ENCODE results near the gene FCHO2.
"Not testable (repeated sequence)": the region's sequence is repeated elsewhere in the genome, so short reads cannot be mapped to it uniquely, and the experiment has no call there.

The FCHO2 gene

DNA sequence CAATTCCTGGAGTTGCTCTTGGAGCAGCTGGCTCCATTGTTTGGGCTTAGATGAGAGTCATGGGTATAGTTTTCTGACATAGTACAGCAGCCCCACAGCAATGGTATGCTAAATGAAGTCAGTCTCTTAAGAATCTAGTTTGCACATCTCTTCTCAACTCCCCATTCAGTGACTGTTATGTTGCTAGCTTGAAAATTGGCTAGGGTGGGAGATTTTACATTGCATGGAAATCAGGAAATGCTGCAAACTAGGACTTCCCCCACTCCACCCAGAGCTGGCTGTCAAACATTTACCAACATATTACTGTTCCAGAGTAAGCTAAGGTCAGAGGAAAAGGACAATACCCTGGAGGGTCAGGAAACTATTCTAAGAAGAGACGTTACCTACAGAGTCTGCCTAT, 17.6 kb upstream of the FCHO2 start:
- Histone ChIP-seq H3K36me3 (replicated peaks) (no peaks in the 10 kb centered on the region), H3K27me3 (ENCODE audit: low read depth) (no peaks in the 10 kb centered on the region), H3K4me1 (no peaks in the 10 kb centered on the region), H3K9me3 (no peaks in the 10 kb centered on the region), H3K4me3 (no peak overlapping the region)
- no peak for DNase-seq (ENCODE audit: low spot score in 2 of 2)
- in situ Hi-C loops (cut with MboI; ENCODE audit: low sequenced_read_pairs) = loop anchor here (25.0 kb wide), 1 partner anchor 274 kb away; no protein-coding TSS in a partner anchor

DNA sequence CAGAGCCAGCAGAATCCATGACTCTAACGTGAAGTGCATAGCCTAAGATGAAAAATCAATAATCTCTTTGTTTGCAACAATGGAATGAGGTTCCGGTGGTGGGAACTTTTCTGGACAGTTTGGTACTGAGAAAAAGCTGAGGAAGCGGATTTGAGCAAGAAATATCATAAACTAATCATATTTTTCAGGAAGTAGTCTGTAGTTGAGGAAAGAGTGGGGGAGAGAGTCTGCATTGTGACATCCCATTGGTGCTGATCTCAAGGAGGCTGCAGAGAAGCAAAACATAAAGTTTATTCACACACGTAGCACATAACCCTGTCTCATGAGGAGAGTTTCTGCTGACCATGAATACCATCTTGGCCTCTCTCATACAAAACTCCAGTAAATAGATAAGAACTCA, 15.8 kb upstream of the FCHO2 start:
- H3K27me3 ChIP-seq (ENCODE audit: low read depth) = no peaks in the 10 kb centered on the region
- no peak overlapping the region for H3K4me3 ChIP-seq
- no peaks in the 10 kb centered on the region for H3K36me3 ChIP-seq (replicated peaks)
- H3K9me3 ChIP-seq = no peaks in the 10 kb centered on the region
- H3K4me1 ChIP-seq = no peaks in the 10 kb centered on the region
- DNase-seq (ENCODE audit: low spot score in 2 of 2) = no peak
- in situ Hi-C loops (cut with MboI; ENCODE audit: low sequenced_read_pairs) = loop anchor here (25.0 kb wide), 1 partner anchor 272 kb away; no protein-coding TSS in a partner anchor

- Histone ChIP-seq H3K27me3 (ENCODE audit: low read depth) (no peaks in the 10 kb centered on the region), H3K36me3 (replicated peaks) (no peaks in the 10 kb centered on the region), H3K9me3 (no peaks in the 10 kb centered on the region), H3K4me1 (no peaks in the 10 kb centered on the region), H3K4me3 (no peak overlapping the region)
- DNase-seq (ENCODE audit: low spot score in 2 of 2) = no peak
- in situ Hi-C loops (cut with MboI; ENCODE audit: low sequenced_read_pairs) = loop anchor here (25.0 kb wide), 1 partner anchor 269 kb away; no protein-coding TSS in a partner anchor
Observed at GRCh38 chr5:72943307-72943706, 12.5 kb upstream of the FCHO2 start.

DNA sequence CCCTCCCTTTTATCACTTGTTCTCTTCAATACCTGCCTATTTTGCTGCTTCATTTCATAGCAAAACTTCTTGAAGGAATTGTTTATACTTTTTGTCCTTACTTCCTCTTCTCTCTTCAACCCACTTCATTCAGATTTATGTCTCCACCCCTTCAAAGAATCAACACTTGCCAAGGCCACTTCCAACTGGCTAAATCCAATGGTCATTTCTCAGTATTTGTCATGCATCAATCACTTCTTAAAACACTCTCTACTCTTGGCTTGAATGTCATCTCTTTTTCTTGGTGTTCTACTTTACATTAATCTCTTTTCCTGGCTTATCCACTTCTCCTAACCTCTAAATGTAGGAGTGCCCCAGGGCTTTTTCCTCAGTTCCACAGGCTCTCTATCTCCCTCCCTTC, 8.3 kb upstream of the FCHO2 start:
- H3K36me3 ChIP-seq (replicated peaks) = no peaks in the 10 kb centered on the region
- H3K4me3 ChIP-seq = no peak overlapping the region
- in situ Hi-C loops (cut with MboI; ENCODE audit: low sequenced_read_pairs) = loop anchor here (25.0 kb wide), 1 partner anchor 265 kb away; no protein-coding TSS in a partner anchor
- H3K4me1 ChIP-seq = no peaks in the 10 kb centered on the region
- H3K27me3 ChIP-seq (ENCODE audit: low read depth) = no peaks in the 10 kb centered on the region
- DNase-seq (ENCODE audit: low spot score in 2 of 2) = no peak
- no peaks in the 10 kb centered on the region for H3K9me3 ChIP-seq

DNA sequence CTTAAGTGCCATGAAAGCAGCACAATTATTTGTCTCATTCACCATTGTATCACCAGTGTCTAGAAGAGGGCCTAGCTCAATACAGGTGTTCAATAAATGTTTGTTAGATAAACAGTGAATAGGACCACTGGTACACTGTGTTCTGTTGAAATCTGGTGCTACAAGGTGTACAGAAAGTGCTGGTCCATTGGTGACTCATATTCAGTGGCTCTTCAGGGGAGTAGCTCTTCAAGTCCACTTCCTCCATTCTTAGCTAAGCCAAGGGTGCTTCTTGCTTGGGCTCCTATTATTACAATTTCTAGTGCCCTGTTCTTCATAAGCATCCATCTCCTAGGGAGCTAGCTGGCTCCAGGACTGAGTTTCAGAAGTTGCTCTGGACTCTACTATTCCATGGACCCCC, 6.4 kb upstream of the FCHO2 start:
- in situ Hi-C loops (cut with MboI; ENCODE audit: low sequenced_read_pairs) = loop anchor here (25.0 kb wide), 1 partner anchor 263 kb away; no protein-coding TSS in a partner anchor
- Histone ChIP-seq H3K4me3 (no peak overlapping the region), H3K27me3 (ENCODE audit: low read depth) (no peaks in the 10 kb centered on the region), H3K4me1 (peaks cover 9% of the 10 kb centered on the region), H3K9me3 (no peaks in the 10 kb centered on the region), H3K36me3 (replicated peaks) (no peaks in the 10 kb centered on the region)
- no peak for DNase-seq (ENCODE audit: low spot score in 2 of 2)

DNA sequence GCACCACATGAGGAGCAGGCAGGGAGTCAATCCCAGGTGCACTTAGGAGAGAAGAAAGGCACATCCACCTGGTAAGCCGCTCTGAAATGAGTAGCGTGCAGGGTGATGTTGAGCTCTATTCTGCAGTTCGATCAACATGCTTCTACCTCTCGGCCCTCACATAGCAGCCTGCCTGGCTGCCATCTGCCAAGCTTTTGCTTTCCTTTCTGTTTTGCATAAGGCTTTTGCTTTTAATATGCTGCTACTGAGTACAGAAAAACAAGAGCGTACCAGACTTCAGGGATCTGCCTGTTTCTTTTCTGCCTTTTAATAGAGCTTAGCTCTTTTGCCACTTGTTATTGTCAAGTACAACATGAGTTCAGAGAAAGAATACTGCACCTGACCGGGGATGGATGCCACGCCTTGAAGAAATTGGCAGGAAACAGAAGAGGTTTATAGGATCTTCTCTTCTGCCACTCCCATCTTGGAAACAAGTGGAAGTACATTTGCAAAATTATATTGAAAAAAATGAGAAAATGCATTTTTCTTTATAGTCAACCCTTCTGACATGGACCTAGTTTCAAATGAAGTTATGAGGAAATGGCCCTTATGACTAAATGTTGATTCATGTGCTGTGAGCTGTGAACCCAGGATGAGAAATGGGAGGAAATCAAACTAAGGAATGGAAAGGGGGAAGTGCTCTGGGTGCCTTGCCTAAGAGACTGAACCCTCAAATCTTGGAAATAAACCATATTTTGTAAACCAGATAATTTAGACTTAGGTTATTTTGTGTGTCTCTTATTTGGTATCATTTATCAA, 4.0 kb upstream of the FCHO2 start:
- H3K9me3 ChIP-seq = no peaks in the 10 kb centered on the region
- in situ Hi-C loops (cut with MboI; ENCODE audit: low sequenced_read_pairs) = no loop called here
- peaks cover 19% of the 10 kb centered on the region for H3K4me1 ChIP-seq
- no peak for DNase-seq (ENCODE audit: low spot score in 2 of 2)
- no peak overlapping the region for H3K4me3 ChIP-seq
- no peaks in the 10 kb centered on the region for H3K27me3 ChIP-seq (ENCODE audit: low read depth)
- no peaks in the 10 kb centered on the region for H3K36me3 ChIP-seq (replicated peaks)

GRCh38 chr5:72954389-72954788, 1.5 kb upstream of the FCHO2 start:
- Histone ChIP-seq H3K36me3 (replicated peaks) (no peaks in the 10 kb centered on the region), H3K4me1 (peaks cover 19% of the 10 kb centered on the region), H3K4me3 (peak overlapping the region; percentile 51; the same call in 1 of the 2 replicates), H3K9me3 (no peaks in the 10 kb centered on the region), H3K27me3 (ENCODE audit: low read depth) (no peaks in the 10 kb centered on the region)
- in situ Hi-C loops (cut with MboI; ENCODE audit: low sequenced_read_pairs) = no loop called here
- no peak for DNase-seq (ENCODE audit: low spot score in 2 of 2)

DNA sequence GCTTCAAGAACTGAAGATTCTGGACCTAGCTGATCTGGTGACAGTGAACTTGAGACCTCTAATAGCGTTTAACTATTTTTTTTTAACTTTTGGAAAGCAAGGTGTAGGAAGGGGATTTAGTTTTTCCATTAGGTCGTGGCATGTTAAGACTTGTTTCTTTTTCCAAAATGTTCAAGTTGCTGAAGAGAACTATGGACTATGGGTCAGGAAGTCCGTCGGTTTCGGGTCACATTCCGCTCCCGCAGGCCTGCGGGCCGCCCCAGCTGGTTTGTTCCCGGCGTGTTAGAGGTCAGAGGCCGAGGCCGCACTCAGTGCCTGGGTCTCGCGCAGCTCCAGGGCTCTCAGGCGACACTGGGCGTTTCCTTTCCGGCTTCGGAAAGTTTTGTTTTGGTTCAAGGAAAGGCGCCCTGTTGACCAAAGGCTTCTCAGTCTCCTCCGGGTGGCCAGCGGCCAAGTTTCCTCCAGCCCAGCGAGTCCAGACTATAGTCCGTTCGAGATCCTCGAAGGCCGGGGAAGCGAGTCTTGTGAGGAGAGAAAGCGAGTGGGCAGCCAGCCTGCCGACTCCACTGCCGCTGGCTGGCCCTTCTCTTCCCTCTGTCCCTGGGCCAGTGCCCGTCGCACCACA, 586 bp upstream of the FCHO2 start:
- in situ Hi-C loops (cut with MboI; ENCODE audit: low sequenced_read_pairs) = no loop called here
- peak overlapping the region; percentile 51 for H3K4me3 ChIP-seq
- H3K36me3 ChIP-seq (replicated peaks) = no peaks in the 10 kb centered on the region

DNA sequence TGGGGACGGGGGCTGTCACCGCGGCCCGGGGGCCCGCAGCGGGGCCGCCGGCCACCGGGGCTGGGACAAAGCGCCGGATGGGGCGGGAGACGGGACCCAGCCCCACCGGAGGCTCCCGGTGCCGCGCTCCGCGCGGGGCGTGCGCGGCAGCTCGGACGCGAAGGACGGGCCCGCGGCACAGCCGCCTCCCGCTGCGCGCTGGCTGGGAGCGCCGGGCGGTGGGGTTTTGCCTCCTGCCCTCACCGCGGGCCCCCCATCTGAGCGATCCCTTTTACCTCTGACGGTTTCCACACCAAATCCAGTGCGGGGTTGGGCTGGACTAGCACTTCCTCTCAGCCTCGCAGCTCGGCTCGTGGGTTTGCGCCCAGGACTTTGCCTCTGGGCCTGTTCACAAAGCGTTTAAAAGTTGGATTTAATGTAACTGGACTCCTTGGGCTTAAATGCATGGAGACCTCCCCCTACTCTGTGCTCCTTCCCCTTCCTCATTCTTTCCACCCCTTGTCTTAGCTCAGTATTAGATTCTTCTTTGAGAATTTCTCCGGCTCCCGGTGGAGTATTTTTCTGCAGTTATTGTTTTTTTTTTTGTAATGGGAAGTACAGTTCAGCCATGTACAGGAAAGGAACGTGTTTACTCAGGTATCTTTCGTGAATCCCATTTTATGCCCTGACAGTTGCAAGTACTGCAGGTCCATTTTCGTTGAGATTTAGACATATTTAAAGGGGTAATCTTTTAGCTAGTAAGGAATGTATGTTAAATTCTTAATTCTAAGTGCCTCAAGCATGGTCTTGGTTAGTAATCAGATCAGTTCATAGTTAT, 691 bp downstream of the FCHO2 start:
- peak overlapping the region; percentile 51 for H3K4me3 ChIP-seq
- DNase-seq (ENCODE audit: low spot score in 2 of 2) = peak; percentile 52 to 73

More for the DNA sequence above, 586 bp upstream of the FCHO2 start:
- Histone ChIP-seq H3K4me1 (peaks cover 19% of the 10 kb centered on the region), H3K27me3 (ENCODE audit: low read depth) (no peaks in the 10 kb centered on the region), H3K9me3 (no peaks in the 10 kb centered on the region)
- DNase-seq (ENCODE audit: low spot score in 2 of 2) = no peak

DNA sequence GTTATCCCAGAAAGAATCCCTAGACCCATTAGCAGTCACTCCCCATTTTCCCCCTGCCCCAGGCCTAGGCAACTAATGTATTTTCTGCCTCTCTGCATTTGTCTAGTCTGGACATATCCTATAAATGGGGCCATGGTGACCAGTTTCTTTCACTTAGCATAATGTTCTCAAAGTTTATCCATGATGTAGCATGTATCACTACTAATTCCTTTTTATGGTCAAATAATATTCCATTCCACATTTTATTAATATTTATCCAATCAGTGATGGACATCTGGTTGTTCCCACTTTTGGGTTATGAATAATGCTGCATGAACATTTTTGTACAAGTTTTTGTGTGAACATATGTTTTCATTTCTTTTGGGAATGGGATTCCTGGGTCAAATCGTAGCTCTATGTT, 1.5 kb downstream of the FCHO2 start:
- Histone ChIP-seq H3K4me3 (peak overlapping the region; percentile 51), H3K36me3 (replicated peaks) (no peaks in the 10 kb centered on the region), H3K9me3 (no peaks in the 10 kb centered on the region), H3K27me3 (ENCODE audit: low read depth) (no peaks in the 10 kb centered on the region), H3K4me1 (peaks cover 19% of the 10 kb centered on the region)
- in situ Hi-C loops (cut with MboI; ENCODE audit: low sequenced_read_pairs) = no loop called here
- DNase-seq (ENCODE audit: low spot score in 2 of 2) = no peak

More for the DNA sequence above, 691 bp downstream of the FCHO2 start:
- H3K27me3 ChIP-seq (ENCODE audit: low read depth) = no peaks in the 10 kb centered on the region
- no peaks in the 10 kb centered on the region for H3K36me3 ChIP-seq (replicated peaks)
- H3K4me1 ChIP-seq = peaks cover 19% of the 10 kb centered on the region
- H3K9me3 ChIP-seq = no peaks in the 10 kb centered on the region
- in situ Hi-C loops (cut with MboI; ENCODE audit: low sequenced_read_pairs) = no loop called here

GRCh38 chr5:72959257-72959656, 3.4 kb downstream of the FCHO2 start:
- Histone ChIP-seq H3K9me3 (no peaks in the 10 kb centered on the region), H3K36me3 (replicated peaks) (no peaks in the 10 kb centered on the region), H3K4me1 (peaks cover 11% of the 10 kb centered on the region), H3K4me3 (no peak overlapping the region), H3K27me3 (ENCODE audit: low read depth) (no peaks in the 10 kb centered on the region)
- in situ Hi-C loops (cut with MboI; ENCODE audit: low sequenced_read_pairs) = no loop called here
- no peak for DNase-seq (ENCODE audit: low spot score in 2 of 2)

- H3K36me3 ChIP-seq (replicated peaks); H3K4me3 ChIP-seq; H3K27me3 ChIP-seq (ENCODE audit: low read depth); H3K9me3 ChIP-seq; in situ Hi-C loops (cut with MboI; ENCODE audit: low sequenced_read_pairs); DNase-seq (ENCODE audit: low spot score in 2 of 2); H3K4me1 ChIP-seq: not testable (repeated sequence)
Observed at GRCh38 chr5:72974481-72974880, 18.6 kb downstream of the FCHO2 start.

- H3K4me3 ChIP-seq; H3K27me3 ChIP-seq (ENCODE audit: low read depth); in situ Hi-C loops (cut with MboI; ENCODE audit: low sequenced_read_pairs); H3K4me1 ChIP-seq; H3K9me3 ChIP-seq; H3K36me3 ChIP-seq (replicated peaks): not testable (repeated sequence)
- DNase-seq (ENCODE audit: low spot score in 2 of 2) = peak in 1 of 2 experiments; percentile 20
Observed at GRCh38 chr5:72976810-72977209, 21.0 kb downstream of the FCHO2 start.

Data from HAP-1 (cell line).